ENCODE measurements around the gene ASF1B.
"Not testable (repeated sequence)": the region's sequence is repeated elsewhere in the genome, so short reads cannot be mapped to it uniquely, and the experiment has no call there.

The ASF1B gene

DNA sequence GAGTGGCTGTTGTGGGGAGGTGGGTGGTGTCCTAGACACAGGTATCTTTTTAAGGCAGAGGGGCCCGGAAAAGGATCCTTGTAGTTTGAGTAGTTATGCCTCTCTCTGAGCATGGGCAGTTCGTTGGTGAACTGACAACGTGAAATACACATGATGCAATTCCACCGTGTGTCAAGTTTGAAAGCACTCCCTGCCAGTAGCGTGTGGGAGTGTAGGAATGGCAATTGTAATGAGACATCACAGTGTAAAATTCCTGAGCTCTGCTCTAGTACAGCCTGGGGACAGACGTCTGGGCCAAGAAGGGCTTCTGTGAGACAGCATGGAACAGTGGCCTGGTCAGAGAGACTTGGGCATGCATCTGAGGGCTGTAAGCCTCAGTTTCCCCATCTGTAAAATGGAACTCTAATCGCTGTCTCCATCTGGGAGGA lies 10.4 kb upstream of the ASF1B start:
- H3K4me3 ChIP-seq (ENCODE audit: control insufficient read depth, low read depth, low read length) = no peak overlapping the region
- TF ChIP-seq, protein P1, sequence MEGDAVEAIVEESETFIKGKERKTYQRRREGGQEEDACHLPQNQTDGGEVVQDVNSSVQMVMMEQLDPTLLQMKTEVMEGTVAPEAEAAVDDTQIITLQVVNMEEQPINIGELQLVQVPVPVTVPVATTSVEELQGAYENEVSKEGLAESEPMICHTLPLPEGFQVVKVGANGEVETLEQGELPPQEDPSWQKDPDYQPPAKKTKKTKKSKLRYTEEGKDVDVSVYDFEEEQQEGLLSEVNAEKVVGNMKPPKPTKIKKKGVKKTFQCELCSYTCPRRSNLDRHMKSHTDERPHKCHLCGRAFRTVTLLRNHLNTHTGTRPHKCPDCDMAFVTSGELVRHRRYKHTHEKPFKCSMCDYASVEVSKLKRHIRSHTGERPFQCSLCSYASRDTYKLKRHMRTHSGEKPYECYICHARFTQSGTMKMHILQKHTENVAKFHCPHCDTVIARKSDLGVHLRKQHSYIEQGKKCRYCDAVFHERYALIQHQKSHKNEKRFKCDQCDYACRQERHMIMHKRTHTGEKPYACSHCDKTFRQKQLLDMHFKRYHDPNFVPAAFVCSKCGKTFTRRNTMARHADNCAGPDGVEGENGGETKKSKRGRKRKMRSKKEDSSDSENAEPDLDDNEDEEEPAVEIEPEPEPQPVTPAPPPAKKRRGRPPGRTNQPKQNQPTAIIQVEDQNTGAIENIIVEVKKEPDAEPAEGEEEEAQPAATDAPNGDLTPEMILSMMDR (conservative IDR thresholded peaks at IDR 0.05; ENCODE audit: control insufficient read depth, insufficient read depth, low read depth, low read length) = no peak
- peak; percentile 80 for DNase-seq (ENCODE audit: low read depth)

DNA sequence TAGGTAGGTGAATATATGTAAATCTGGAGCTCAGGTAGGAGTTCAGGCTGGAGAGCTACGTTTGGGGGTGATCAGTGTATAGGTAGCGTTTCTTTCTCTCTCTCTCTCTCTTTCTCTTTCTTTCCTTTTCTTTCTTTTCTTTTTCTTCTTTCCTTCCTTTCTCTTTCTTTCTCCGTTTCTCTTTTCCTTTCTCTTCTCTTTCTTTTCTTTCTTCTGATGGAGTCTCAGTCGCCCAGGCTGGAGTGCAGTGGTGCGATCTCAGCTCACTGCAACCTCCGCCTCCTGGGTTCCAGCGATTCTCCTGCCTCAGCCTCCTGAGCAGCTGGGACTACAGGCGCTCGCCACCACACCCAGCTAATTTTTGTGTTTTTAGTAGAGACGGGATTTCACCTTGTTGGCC lies 9.8 kb upstream of the ASF1B start:
- not testable (repeated sequence) for DNase-seq (ENCODE audit: low read depth); H3K4me3 ChIP-seq (ENCODE audit: control insufficient read depth, low read depth, low read length)

DNA sequence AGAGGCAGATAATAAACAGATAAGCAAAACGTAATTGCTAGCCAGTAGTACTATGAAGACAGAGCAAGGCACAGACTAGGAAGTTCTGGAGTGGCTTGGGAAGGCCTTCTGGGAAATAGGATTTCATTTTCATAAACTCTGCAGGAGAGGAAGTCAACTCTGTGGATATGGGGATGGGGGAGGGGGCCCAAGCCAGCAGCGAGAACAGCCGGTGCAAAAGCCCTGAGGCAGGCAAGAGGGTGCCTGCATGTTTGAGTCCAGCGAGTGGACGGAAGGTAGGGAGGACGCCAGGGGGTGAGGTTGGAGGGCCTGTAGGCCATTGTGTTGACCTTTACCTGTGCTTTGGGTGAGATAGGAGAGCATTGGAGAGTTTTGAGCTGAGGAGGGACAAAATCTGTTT lies 9.0 kb upstream of the ASF1B start:
- no peak overlapping the region for H3K4me3 ChIP-seq (ENCODE audit: control insufficient read depth, low read depth, low read length)
- DNase-seq (ENCODE audit: low read depth) = no peak
- TF ChIP-seq, protein P1 (conservative IDR thresholded peaks at IDR 0.05; ENCODE audit: control insufficient read depth, insufficient read depth, low read depth, low read length) = no peak

DNA sequence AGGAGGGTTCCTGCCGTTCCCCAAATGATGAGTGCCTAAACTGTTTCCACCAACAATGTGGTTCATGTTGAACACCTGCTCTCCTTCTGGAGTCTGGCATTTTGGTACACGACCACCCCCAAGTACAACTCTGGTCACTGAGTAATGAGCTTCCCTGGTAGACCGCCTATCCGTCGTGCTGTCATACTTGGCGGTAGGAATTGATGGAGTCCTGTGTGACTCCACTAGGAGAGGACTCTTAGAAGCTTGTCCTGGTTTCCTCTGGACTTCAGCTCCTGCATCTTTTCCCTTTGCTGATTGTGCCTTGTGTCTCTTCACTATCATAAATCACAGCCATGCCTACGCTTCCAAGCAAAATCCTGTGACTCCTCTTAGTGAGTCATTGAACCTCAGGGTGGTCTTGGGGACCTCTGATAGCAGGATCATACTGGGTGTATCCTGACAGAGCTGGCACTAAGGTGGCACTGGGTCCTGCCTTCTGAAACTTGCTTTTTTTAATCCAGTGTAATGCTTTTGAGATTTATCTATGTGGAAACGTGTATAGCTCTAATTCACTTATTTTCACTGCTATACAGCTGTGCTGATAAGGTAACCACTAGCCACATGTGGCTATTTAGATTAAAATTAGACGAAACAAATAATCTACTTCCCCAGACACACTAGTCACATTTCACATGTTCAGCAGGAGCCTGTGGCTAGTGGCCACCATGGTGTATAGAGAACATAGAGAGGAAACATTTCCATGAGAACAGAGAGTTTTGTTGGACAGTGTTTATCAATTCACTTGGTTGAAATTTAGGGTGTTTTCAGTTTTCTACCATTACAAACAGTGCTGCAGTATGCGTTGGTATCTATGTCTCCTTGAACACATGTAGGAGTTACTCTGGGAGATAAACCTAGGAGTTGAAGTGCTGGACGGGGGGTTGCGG lies 6.1 kb upstream of the ASF1B start:
- TF ChIP-seq, protein P1 (conservative IDR thresholded peaks at IDR 0.05; ENCODE audit: control insufficient read depth, insufficient read depth, low read depth, low read length) = no peak
- DNase-seq (ENCODE audit: low read depth) = no peak
- no peak overlapping the region for H3K4me3 ChIP-seq (ENCODE audit: control insufficient read depth, low read depth, low read length)

DNA sequence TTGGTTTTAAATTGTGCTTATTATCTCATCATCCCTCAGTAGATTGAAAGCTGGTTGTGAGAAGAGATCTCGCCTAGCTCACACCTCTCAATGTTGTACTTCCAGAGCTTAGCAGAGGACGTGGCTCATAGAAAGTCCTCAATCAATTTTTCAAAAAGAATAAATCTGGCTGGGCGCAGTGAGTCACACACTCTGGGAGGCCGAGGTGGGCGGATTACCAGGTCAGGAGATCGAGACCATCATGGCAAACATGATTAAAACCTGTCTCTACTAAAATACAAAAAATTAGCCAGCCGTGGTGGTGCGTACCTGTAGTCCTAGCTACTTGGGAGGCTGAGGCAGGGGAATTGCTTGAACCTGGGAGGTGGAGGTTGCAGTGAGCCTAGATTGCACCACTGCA lies 4.7 kb upstream of the ASF1B start:
- no peak overlapping the region for H3K4me3 ChIP-seq (ENCODE audit: control insufficient read depth, low read depth, low read length)
- DNase-seq (ENCODE audit: low read depth) = no peak
- TF ChIP-seq, protein P1 (conservative IDR thresholded peaks at IDR 0.05; ENCODE audit: control insufficient read depth, insufficient read depth, low read depth, low read length) = no peak

DNA sequence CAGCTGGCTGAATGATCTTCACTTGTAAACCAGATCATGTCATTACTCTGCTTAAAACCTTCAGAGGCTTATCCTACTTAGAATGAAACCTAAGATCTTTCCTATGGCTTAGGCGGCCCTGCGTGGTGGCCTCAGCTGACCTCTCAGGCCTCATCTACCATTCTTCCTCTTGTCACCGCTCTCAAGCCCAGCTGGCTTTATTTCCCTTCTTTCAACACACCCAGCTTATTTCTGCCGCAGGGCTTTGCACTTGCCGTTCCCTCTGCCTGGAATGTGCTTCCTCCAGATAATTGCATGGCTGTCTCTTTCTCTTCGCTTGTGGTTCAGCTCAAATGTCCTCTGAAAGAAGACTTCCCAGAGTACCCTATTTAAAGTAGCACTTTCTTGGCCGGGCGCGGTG lies 3.6 kb upstream of the ASF1B start:
- TF ChIP-seq, protein P1 (conservative IDR thresholded peaks at IDR 0.05; ENCODE audit: control insufficient read depth, insufficient read depth, low read depth, low read length) = no peak
- DNase-seq (ENCODE audit: low read depth) = no peak
- H3K4me3 ChIP-seq (ENCODE audit: control insufficient read depth, low read depth, low read length) = no peak overlapping the region

DNA sequence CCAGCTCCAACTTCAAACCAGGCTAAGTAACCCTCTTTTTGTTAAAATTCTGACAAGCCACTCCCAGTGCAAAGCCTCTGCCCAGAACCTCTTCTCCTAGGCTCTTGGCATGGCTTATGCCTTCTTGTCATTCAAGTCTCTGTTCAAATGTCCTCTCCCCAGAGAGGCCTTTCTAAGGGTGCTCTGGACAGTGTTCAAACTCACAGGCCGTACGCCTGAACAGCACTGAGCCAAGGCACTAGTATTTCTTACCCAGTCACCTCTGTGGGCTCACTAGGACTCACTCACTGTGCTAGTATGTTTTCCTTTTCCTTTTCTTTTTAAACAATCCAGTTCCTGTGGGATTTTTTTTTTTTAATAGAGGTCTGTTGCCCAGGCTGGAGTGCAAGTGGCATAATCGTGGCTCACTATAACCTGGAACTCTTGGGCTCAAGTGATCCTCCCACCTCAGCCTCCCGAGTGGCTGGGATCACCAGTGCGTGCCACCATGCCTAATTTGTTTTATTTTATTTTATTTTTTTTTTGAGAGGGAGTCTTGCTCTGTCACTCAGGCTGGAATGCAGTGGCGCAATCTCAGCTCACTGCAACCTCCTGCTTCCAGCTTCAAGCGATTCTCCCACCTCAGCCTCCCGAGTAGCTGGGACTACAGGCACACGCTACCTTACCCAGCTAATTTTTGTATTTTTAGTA lies 2.3 kb upstream of the ASF1B start:
- TF ChIP-seq, protein P1 (conservative IDR thresholded peaks at IDR 0.05; ENCODE audit: control insufficient read depth, insufficient read depth, low read depth, low read length) = no peak
- DNase-seq (ENCODE audit: low read depth) = peak; percentile 40
- H3K4me3 ChIP-seq (ENCODE audit: control insufficient read depth, low read depth, low read length) = no peak overlapping the region
